HCT116 (cell line): Measurements from ENCODE around the gene NOXA1. TPM values are rescaled to one million over a fixed set of nuclear protein-coding genes. Genes with fewer than 3 reads are reported as not detected.

Experiments
- ATAC-seq: fragments of 200-7000 bp; cut with Tn5 transposase; 2 replicates; pipeline ENCODE4 v1.9.1; 2020; ENCODE audit warnings: mild to moderate bottlenecking, moderate library complexity
- BruUV-seq: library from RNA; stranded (reverse); fragments of 400-500 nt; replicated peaks from 2 replicates; lab custom pipeline; 2021; lab: Mats Ljungman, UMichigan
- CTCF ChIA-PET: fragments of 300-600 bp; sonication (Branson Sonifier 250); formaldehyde crosslinking; loops from one replicate; lab custom pipeline; 2021; ENCODE audit warnings: antibody characterized with exemption; lab: Charles Lee
- POLR2A ChIA-PET: fragments of 300-600, 350-600 bp; sonication (Branson Sonifier 250); formaldehyde crosslinking; loops from one replicate; lab custom pipeline; 2021; ENCODE audit warnings: antibody characterized with exemption; lab: Charles Lee
- RAD21 ChIA-PET, 2 experiments: fragments of 300-600 bp; sonication (Branson Sonifier 250); formaldehyde crosslinking; loops; one replicate each; lab custom pipeline; 2023; ENCODE audit warnings: low total read pairs in 2 of 2; ENCODE audit not compliant: uncharacterized antibody in 2 of 2, unreplicated experiment in 2 of 2, low non-redundant PET in 1 of 2; lab: Charles Lee
- DNase-seq: peaks from one replicate; pipeline ENCODE4 v3.0.0-alpha.2; 2010; ENCODE audit warnings: low read depth, low spot score
- H2AFZ ChIP-seq: fragments of 200-600 bp; shearing (Covaris generic), sonication (generic); 2 replicates; pipeline ENCODE4 v1.6.1; 2017; ENCODE audit warnings: low read depth, mixed run types, mixed read lengths, antibody characterized with exemption, low read length; ENCODE audit not compliant: poor library complexity, severe bottlenecking
- H3K27ac ChIP-seq: 2 replicates; pipeline ENCODE4 v1.5.1; 2012; ENCODE audit warnings: low read depth, low read length
- H3K27me3 ChIP-seq: fragments of 200-600 bp; sonication (generic); 2 replicates; pipeline ENCODE4 v1.6.1; 2016; ENCODE audit warnings: mixed run types, low read length, mixed read lengths; ENCODE audit not compliant: insufficient read depth
- H3K36me3 ChIP-seq, 2 experiments: fragments of 200-500 bp in 1 of 2; fragments of 200-600 bp in 1 of 2; sonication (Bioruptor generic) in 1 of 2; sonication (generic) in 1 of 2; 2 replicates each; pipeline versions ENCODE4 v1.5.1 to v1.6.1; 2014 to 2016; ENCODE audit warnings: low read length in 2 of 2, inconsistent platforms in 1 of 2, mixed read lengths in 1 of 2, mixed run types in 1 of 2; ENCODE audit not compliant: insufficient read depth in 2 of 2, control insufficient read depth in 1 of 2
- H3K4me1 ChIP-seq, 2 experiments: fragments of 200-600 bp in 1 of 2; sonication (generic) in 1 of 2; 2 replicates each; pipeline versions ENCODE4 v1.5.1 to v1.6.1; 2012 to 2017; ENCODE audit warnings: low read length in 2 of 2, inconsistent platforms in 1 of 2, mild to moderate bottlenecking in 1 of 2, mixed read lengths in 1 of 2, mixed run types in 1 of 2, moderate library complexity in 1 of 2; ENCODE audit not compliant: insufficient read depth in 2 of 2, control insufficient read depth in 1 of 2
- H3K4me2 ChIP-seq: fragments of 200-600 bp; sonication (generic); 2 replicates; pipeline ENCODE4 v1.6.1; 2017; ENCODE audit warnings: mixed run types, low read length, mixed read lengths
- H3K4me3 ChIP-seq, 2 experiments: fragments of 200-600 bp in 1 of 2; sonication (generic) in 1 of 2; replicated peaks in 1 of 2; 2 replicates each; pipeline ENCODE4 v1.5.1; 2011 to 2016; ENCODE audit warnings: low read length in 2 of 2, control low read depth in 1 of 2, low read depth in 1 of 2, mild to moderate bottlenecking in 1 of 2, mixed read lengths in 1 of 2, mixed run types in 1 of 2
- H3K79me2 ChIP-seq: fragments of 200-600 bp; sonication (generic); 2 replicates; pipeline ENCODE4 v1.6.1; 2017; ENCODE audit warnings: mild to moderate bottlenecking, mixed run types, low read length, moderate library complexity, mixed read lengths; ENCODE audit not compliant: insufficient read depth
- H3K9ac ChIP-seq: fragments of 200-600 bp; sonication (generic); 2 replicates; pipeline ENCODE4 v1.6.1; 2016; ENCODE audit warnings: low read length, mixed read lengths
- H3K9me2 ChIP-seq: fragments of 200-600 bp; sonication (generic), shearing (Covaris generic); 2 replicates; pipeline ENCODE4 v1.6.1; 2017; ENCODE audit warnings: mixed run types, mild to moderate bottlenecking, moderate library complexity; ENCODE audit not compliant: insufficient read depth
- H3K9me3 ChIP-seq, 2 experiments: fragments of 200-500 bp in 1 of 2; fragments of 200-600 bp in 1 of 2; sonication (Bioruptor generic) in 1 of 2; sonication (generic) in 1 of 2; 2 replicates each; pipeline ENCODE4 v1.6.1; 2014 to 2017; ENCODE audit warnings: low read length in 2 of 2, mixed read lengths in 2 of 2, inconsistent platforms in 1 of 2, low read depth in 1 of 2, mild to moderate bottlenecking in 1 of 2, mixed run types in 1 of 2, moderate library complexity in 1 of 2; ENCODE audit not compliant: control insufficient read depth in 1 of 2, insufficient read depth in 1 of 2
- H4K20me1 ChIP-seq: fragments of 200-600 bp; sonication (generic), shearing (Covaris generic); 2 replicates; pipeline ENCODE4 v1.6.1; 2017; ENCODE audit warnings: mixed run types, mild to moderate bottlenecking, moderate library complexity; ENCODE audit not compliant: insufficient read depth
- CEBPB ChIP-seq: IDR thresholded peaks from 2 replicates; pipeline ENCODE4 v1.6.1; 2012; ENCODE audit warnings: low read depth
- CTCF ChIP-seq, 3 experiments: fragments of 200-600 bp in 1 of 3; sonication (generic) in 1 of 3; IDR thresholded peaks in 2 of 3; conservative IDR thresholded peaks in 1 of 3; 2 replicates each; pipeline ENCODE4 v1.5.1; 2012 to 2017; ENCODE audit warnings: low read depth in 2 of 3, low read length in 2 of 3, antibody characterized with exemption in 1 of 3, borderline replicate concordance in 1 of 3, control low read depth in 1 of 3, mild to moderate bottlenecking in 1 of 3, mixed read lengths in 1 of 3, mixed run types in 1 of 3, moderate library complexity in 1 of 3; ENCODE audit not compliant: insufficient read depth in 1 of 3
- ELF1 ChIP-seq: IDR thresholded peaks from 2 replicates; pipeline ENCODE4 v1.6.1; 2012; ENCODE audit warnings: low read depth, borderline replicate concordance
- EZH2phosphoT487 ChIP-seq: fragments of 200-600 bp; IDR thresholded peaks from 2 replicates; pipeline ENCODE4 v1.6.1; 2018; ENCODE audit warnings: antibody characterized with exemption, borderline replicate concordance
- JUND ChIP-seq: IDR thresholded peaks from 2 replicates; pipeline ENCODE4 v1.6.1; 2012
- POLR2AphosphoS5 ChIP-seq: IDR thresholded peaks from 2 replicates; pipeline ENCODE4 v1.6.1; 2011; ENCODE audit warnings: mild to moderate bottlenecking, low read depth, low read length, moderate library complexity
- RAD21 ChIP-seq: IDR thresholded peaks from 2 replicates; pipeline ENCODE4 v1.6.1; 2012; ENCODE audit warnings: low read depth, mild to moderate bottlenecking
- REST ChIP-seq: IDR thresholded peaks from 2 replicates; pipeline ENCODE4 v1.6.1; 2012; ENCODE audit warnings: low read depth
- SP1 ChIP-seq: IDR thresholded peaks from 2 replicates; pipeline ENCODE4 v1.6.1; 2012; ENCODE audit warnings: low read depth
- SRF ChIP-seq: IDR thresholded peaks from 2 replicates; pipeline ENCODE4 v1.6.1; 2012; ENCODE audit warnings: low read depth
- YY1 ChIP-seq: IDR thresholded peaks from 2 replicates; pipeline ENCODE4 v1.6.1; 2011; ENCODE audit warnings: low read length, low read depth, moderate library complexity, mild to moderate bottlenecking; ENCODE audit not compliant: insufficient replicate concordance; ENCODE audit errors: extremely low read depth
- ZBTB33 ChIP-seq: IDR thresholded peaks from 2 replicates; pipeline ENCODE4 v1.6.1; 2011; ENCODE audit warnings: mild to moderate bottlenecking, low read length, moderate library complexity; ENCODE audit not compliant: insufficient replicate concordance; ENCODE audit errors: extremely low read depth
- ZFX ChIP-seq: fragments of 450-650 bp; IDR thresholded peaks from 2 replicates; pipeline ENCODE4 v1.6.1; 2017
- ZNF274 ChIP-seq: fragments of 200-500 bp; sonication (Bioruptor generic); IDR thresholded peaks from 2 replicates; pipeline ENCODE4 v1.6.1; 2014; ENCODE audit warnings: mild to moderate bottlenecking, low read depth, low read length, inconsistent platforms
- intact Hi-C: fragments of 100-400 bp; cut with micrococcal nuclease; formaldehyde crosslinking; loops from 2 replicates; pipeline ENCODE4 v1.10.0; 2022
- total RNA-seq: library from RNA; stranded (reverse); gene quantifications from one replicate; pipeline ENCODE4 v1.2.1, GENCODE V29; 2021; ENCODE audit not compliant: unreplicated experiment
- TF ChIP-seq, protein P1 (sequence below): IDR thresholded peaks from 2 replicates; pipeline ENCODE4 v1.6.1; 2012

The NOXA1 gene
- total RNA-seq, 1 experiment from 2014 or later: 13.2 TPM

DNA sequence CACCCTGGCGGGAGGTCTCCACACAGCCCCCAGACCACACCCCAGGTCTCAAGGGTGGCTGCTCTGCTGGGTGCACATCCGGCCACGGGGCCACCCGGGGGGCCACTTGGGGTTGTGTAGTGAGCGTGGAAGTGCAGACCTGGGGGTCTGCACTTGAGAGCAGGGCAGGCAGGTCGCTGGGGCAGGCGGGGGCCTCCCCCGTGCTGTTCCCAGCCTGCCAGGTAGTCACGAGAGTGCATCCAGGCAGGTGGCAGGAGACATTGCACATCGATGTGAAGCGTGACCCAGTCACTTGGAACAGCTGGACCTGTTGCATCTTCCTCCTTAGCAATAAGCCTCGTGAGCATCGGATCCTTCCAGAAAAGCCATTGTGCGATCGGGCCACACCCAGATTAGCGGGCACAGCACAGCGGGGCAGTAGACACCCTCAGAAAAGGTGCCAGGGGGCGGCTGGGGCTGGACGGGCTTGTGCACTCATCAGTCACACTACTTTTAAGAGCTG is 22.8 kb downstream of the NOXA1 start:
- no peak overlapping the region for H2AFZ ChIP-seq
- no peaks in the 10 kb centered on the region for H3K9me3 ChIP-seq
- no peak for DNase-seq
- ATAC-seq: no peak
- intact Hi-C loops: loop anchor here (2.0 kb wide), 1 partner anchor 151 kb away; no protein-coding TSS in a partner anchor
- BruUV-seq: no TSS peak
- H3K9ac ChIP-seq: no peak overlapping the region
- ChIA-PET RAD21 (no interaction called here), CTCF (interaction anchor here (1.3 to 1.5 kb wide), 2 partner anchors 23 to 159 kb away, joined by 5 to 11 read pairs; partner anchors contain the start of gene EXD3), POLR2A (no interaction called here)
- H3K27me3 ChIP-seq: no peaks in the 10 kb centered on the region
- no peak for TF ChIP-seq JUND
- TF ChIP-seq, protein P1, sequence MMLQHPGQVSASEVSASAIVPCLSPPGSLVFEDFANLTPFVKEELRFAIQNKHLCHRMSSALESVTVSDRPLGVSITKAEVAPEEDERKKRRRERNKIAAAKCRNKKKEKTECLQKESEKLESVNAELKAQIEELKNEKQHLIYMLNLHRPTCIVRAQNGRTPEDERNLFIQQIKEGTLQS: no peak
- no peak for TF ChIP-seq POLR2AphosphoS5
- no peak for TF ChIP-seq CTCF (IDR thresholded peaks at IDR 0.05 in 2 of 3, conservative IDR thresholded peaks at IDR 0.05 in 1 of 3; ENCODE audit: borderline replicate concordance in 1 of 3, insufficient read depth in 1 of 3, low read depth in 2 of 3, low read length in 2 of 3)
- no peak for TF ChIP-seq ZNF274
- no peak for TF ChIP-seq RAD21
- no peak for TF ChIP-seq SP1
- TF ChIP-seq CEBPB: no peak
- no peak for TF ChIP-seq ZBTB33
- TF ChIP-seq EZH2phosphoT487: no peak
- no peak for TF ChIP-seq YY1
- no peak for TF ChIP-seq REST
- TF ChIP-seq ZFX: no peak
- no peak for TF ChIP-seq SRF
- no peak for TF ChIP-seq ELF1
- H3K36me3 ChIP-seq: peaks cover 6 to 12% of the 10 kb centered on the region in 2 experiments; a peak in 3 of 4 replicates
- H3K4me2 ChIP-seq: peak overlapping the region; percentile 59
- peaks cover 16 to 33% of the 10 kb centered on the region in 2 experiments for H3K4me1 ChIP-seq
- no peak overlapping the region for H3K27ac ChIP-seq
- H3K9me2 ChIP-seq: no peaks in the 10 kb centered on the region
- no peaks in the 10 kb centered on the region for H3K79me2 ChIP-seq
- no peak overlapping the region for H3K4me3 ChIP-seq
- no peaks in the 10 kb centered on the region for H4K20me1 ChIP-seq
